AG09319 (cell line): ENCODE data around the gene TNFRSF4.

Experiments
- DNase-seq: peaks from one replicate; pipeline ENCODE4 v3.0.0-alpha.2; 2010; ENCODE audit warnings: low read depth; ENCODE audit errors: extremely low read depth
- TF ChIP-seq, protein P1 (sequence below): IDR thresholded peaks from 2 replicates; pipeline ENCODE4 v1.5.1; 2011; ENCODE audit warnings: low read depth, mild to moderate bottlenecking, inconsistent platforms, low read length, moderate library complexity

Gene TNFRSF4

DNA sequence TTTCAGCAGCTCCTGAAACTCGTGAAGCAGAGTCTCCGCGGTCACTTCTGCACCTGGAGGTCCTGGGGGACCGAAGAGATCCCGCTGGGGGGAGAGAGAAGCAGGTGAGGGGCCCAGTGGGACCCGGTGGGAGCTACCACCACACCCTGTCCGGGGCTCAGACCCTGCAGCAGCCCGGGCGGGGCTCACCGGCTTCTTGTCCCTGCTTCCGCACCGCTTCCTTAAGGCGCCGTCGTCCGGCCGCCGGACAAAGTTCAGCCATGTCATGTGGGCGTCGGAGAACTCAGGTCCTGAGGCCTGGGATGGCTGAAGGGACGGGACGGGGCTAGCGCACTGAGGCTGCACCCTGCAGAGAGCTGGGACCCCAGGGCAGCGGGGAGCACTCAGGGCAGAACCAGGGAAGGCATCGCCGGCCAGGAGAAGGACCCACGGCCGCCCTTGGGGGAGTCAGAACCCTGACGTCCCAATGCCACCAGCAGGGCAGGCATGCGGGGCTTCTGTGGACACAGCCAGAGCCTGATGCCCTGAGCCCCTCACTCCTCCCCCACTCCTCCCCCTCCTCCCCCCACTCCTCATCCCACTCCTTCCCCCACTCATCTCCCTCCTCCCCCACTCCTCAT, 30.3 kb upstream of the TNFRSF4 start:
- DNase-seq: no peak
- TF ChIP-seq, protein P1, sequence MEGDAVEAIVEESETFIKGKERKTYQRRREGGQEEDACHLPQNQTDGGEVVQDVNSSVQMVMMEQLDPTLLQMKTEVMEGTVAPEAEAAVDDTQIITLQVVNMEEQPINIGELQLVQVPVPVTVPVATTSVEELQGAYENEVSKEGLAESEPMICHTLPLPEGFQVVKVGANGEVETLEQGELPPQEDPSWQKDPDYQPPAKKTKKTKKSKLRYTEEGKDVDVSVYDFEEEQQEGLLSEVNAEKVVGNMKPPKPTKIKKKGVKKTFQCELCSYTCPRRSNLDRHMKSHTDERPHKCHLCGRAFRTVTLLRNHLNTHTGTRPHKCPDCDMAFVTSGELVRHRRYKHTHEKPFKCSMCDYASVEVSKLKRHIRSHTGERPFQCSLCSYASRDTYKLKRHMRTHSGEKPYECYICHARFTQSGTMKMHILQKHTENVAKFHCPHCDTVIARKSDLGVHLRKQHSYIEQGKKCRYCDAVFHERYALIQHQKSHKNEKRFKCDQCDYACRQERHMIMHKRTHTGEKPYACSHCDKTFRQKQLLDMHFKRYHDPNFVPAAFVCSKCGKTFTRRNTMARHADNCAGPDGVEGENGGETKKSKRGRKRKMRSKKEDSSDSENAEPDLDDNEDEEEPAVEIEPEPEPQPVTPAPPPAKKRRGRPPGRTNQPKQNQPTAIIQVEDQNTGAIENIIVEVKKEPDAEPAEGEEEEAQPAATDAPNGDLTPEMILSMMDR: no peak

GRCh38 chr1:1243807-1244191, 29.8 kb upstream of the TNFRSF4 start:
- TF ChIP-seq, protein P1: no peak
- no peak for DNase-seq

- no peak for DNase-seq
- TF ChIP-seq, protein P1: no peak
Measured at GRCh38 chr1:1243266-1243660, 29.3 kb upstream of the TNFRSF4 start.

DNA sequence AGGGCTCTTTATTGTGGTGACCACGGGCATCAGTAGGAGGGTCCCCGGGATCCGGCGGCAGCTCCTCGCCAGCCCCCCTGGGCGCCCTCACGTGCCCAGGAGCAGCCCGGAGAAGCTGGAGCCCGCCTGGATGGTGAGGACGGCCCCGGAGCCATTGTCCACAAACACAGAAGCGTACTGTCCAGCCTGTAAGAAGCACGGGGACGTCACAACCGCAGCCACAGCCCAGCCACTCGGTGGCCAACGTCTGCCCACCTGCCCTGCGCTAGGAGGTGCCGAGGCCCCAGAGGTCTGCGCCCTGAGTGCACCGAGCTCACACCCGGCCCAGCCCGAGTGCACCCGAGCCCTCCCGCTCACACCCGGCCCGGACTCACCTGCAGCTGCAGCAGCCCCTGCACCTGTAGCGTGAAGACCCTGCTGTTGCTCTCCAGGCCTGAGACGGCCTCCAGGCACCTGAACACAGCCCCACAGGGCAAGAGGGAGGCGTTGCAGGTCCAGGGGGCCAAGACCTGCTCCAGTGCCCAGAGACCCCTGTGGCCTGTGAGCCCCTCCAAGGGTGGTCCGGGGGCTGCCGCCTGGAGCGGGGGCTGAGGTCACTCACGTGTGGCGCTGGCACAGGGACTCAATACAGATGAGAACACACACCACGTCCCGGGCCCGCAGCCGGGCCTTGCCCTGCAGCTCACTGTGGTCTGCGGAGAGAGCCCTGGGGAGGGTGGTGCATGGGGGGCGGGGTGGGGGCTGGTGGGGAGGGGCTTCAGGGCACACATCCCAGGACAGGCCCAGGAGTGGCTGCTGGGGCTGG, 28.7 kb upstream of the TNFRSF4 start:
- TF ChIP-seq, protein P1: no peak
- DNase-seq: no peak

DNA sequence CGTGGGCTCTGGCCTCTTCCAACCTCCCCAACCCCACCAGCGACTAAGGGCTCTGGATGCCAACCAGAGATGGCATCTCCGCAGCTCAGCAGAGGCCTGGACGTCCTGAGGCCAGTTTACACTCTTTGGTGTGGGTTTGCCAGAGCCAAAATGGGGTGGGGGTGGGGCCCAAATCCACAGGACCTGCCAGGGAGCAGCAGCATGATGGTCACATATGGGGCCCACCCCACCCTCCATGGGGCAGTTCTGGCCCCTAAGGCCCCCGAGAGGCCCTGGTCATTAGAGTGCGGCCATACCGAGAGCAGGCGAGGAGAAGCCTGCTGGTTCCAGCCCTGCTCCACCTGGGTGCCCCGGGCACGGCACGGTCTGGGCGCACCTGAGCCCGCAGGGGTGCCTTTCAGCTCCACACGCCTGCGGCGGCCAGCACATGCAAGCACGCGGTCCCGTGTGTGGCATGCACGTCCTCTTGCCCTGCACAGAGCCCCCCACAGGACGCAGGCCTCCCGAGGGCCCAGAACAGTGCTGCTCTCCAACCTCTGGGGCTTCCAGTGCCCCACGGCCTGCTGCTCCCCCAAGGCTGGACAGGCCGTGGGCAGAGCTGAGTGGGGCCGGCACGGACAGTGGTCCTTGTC, 27.8 kb upstream of the TNFRSF4 start:
- TF ChIP-seq, protein P1: no peak
- DNase-seq: no peak

DNA sequence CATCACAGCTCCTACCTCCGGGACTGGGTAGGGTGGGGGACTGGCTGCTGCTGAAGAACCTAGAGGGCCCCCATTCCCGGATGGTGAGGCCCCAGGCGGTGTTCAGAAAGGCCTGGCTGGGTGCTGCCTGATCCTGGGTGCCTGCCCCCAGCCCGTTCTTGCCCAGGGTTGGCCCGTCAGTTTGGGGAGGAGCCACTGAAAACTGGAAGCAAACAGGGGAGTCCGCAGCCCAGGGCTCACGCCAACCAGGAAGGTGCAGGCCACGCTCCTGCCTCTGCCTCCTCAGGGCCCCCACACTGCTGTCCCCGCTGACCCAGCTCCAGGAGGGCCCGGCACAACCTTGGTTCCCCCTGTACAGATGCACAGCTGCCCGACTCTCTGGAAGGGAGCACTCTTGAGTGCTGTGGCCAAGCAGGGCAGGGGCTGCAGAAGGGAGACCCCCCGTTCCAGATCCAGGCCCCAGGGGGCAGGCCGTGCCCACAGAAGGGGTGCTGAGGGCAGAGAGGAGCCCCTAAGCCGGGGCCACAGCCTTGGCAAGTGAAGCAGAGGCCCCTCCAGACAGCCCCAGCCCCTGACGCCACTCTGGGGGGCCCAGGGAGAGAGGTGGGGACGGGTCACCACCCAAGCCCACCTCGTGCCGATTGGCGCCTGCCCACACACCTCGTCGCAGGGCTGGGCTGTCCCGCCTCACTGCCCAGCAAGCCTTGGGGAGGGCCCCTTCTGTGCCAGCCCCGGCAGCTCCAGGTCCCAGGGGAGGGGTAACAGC, 27.1 kb upstream of the TNFRSF4 start:
- DNase-seq: no peak

More for the DNA sequence above, 27.1 kb upstream of the TNFRSF4 start:
- TF ChIP-seq, protein P1: no peak
